ENCODE data around the gene PEX11G. TPM values are rescaled to one million over a fixed set of nuclear protein-coding genes. Genes with fewer than 3 reads are reported as not detected.

Gene PEX11G
- total RNA-seq = 1.8 and 2.0 TPM in 2 replicates

GRCh38 chr19:7488736-7489353, at the start of gene PEX11G:
Gene PEX11G (minus strand): TSS chr19:7489035. CDS start chr19:7489010, 25 bp downstream.

DNA sequence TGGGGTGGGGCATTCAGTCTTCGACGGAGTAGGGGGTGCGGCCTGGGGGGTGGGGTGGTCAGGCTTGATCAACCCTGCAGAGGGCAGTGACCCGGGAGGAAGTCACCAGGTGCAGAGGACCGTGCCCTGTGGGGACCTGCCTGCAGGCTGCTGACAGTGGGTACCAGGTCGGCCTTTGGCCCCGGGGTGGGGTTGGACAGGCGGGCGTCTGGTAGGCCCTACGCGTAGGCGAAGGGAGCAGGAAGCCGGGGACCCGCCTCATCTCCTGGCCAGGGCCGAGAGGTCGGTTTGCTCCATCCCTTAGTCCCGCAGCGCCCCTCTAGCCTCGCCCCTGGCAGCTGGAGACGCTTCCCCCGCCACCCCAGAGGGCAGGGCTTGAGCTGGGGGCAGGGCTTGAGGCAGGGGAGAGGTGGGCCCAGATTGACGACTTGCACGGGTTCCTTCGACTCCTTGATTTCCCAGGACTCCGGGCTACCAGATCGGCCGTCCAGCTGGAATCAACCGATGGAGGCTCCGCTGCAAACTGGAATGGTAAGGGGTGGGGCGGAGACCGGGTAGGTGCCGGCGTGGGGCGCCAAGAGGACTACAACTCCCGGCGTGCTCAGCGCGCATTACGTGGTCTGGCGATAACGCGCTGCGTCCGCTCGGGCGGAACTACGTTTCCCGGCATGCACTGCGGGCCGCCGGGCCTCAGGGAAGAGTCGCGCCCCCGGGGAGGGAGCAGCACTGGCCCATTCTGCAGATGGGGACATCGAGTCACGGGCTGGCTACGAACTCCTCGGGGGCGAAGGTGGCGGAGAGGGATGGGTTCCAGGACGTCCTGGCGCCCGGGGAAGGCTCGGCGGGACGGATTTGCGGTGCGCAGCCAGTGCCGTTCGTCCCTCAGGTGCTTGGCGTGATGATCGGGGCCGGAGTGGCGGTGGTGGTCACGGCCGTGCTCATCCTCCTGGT, 46.5 kb upstream of the PEX11G start, which contains the start of gene PNPLA6:
PNPLA6 (plus strand) TSS at position 671 of the 951 bp plus-strand sequence; CDS start at position 743, 72 bp downstream.

DNA sequence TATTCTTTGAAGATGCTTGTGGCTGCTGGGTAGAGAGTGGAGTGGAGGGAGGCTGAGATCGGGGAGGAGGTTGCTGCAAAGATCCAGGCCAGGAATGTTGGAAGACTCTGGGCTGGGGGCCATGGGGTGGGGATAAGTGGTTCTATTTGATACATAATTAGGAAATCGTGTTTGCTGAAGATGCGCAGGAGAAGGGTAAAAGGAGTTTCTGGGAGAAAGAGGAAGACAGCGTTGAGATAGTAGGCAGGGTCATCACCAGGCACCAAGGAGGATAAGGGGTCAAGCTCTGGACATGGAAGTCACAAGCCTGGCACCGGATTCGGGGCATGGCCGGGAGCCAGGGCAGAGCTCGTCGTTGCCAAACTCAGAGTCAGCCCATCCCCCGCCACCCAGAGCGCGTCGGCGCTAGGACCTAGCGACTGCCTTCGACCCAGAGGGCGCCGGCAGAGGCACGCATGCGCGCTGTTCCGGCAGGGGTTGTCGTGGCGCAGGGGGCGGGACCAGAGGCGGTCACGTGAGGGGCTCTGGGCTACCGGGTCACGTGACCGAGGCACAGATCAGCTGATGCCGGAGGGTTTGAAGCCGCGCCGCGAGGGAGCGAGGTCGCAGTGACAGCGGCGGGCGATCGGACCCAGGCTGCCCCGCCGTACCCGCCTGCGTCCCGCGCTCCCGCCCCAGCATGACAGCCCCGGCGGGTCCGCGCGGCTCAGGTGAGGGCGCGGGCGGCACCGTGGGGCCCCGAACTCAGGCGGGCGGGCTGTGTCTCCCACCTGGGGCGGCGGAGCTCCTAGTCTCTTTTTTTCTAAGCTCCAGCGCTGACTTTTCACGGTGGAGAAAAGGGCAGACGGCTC, 33.5 kb upstream of the PEX11G start, which contains the start of gene MCOLN1:
MCOLN1 (plus strand) TSS at position 553 of the 851 bp plus-strand sequence; CDS start at position 680, 127 bp downstream.

GRCh38 chr19:7515645-7516151, 26.9 kb upstream of the PEX11G start, which contains the start of gene ZNF358:
Gene ZNF358 (plus strand): TSS chr19:7516103. CDS start chr19:7519243, 3,140 bp downstream.

Other genes starting within 250 kb of the PEX11G start
- gene INSR, start 194.6 kb downstream of the PEX11G start, total RNA-seq = 28.2 and 52.8 TPM in 2 replicates
- 38.3 and 43.2 TPM in 2 replicates for gene ARHGEF18, start 140.1 kb downstream of the PEX11G start, total RNA-seq
- 22.7 and 31.2 TPM in 2 replicates for gene ZNF358, start 27.1 kb upstream of the PEX11G start, total RNA-seq
- 6.5 and 8.8 TPM in 2 replicates for gene MCOLN1, start 33.6 kb upstream of the PEX11G start, total RNA-seq
- 96.8 and 167 TPM in 2 replicates for gene PNPLA6, start 46.7 kb upstream of the PEX11G start, total RNA-seq
- gene CAMSAP3, start 106.8 kb upstream of the PEX11G start, total RNA-seq = not detected in 2 replicates
- gene XAB2, start 140.5 kb upstream of the PEX11G start, total RNA-seq = 36.1 and 40.1 TPM in 2 replicates
- 4.7 and 9.1 TPM in 2 replicates for gene PET100, start 140.8 kb upstream of the PEX11G start, total RNA-seq
- not detected in 2 replicates for gene PCP2, start 144.7 kb upstream of the PEX11G start, total RNA-seq
- 5.4 and 14.9 TPM in 2 replicates for gene STXBP2, start 148.1 kb upstream of the PEX11G start, total RNA-seq
- not detected in 2 replicates for gene RETN, start 180.0 kb upstream of the PEX11G start, total RNA-seq
- not detected in 2 replicates for gene MCEMP1, start 188.1 kb upstream of the PEX11G start, total RNA-seq
- gene TRAPPC5, start 191.8 kb upstream of the PEX11G start, total RNA-seq = 64.4 and 67.2 TPM in 2 replicates
- gene FCER2, start 213.1 kb upstream of the PEX11G start, total RNA-seq = not detected in 2 replicates
- gene CLEC4G, start 243.1 kb upstream of the PEX11G start, total RNA-seq = not detected in 2 replicates

Measured in smooth muscle cell of the pulmonary artery (primary cell).